Neural cell (in vitro differentiated cells): ENCODE measurements around the gene ME1.

Experiments
- CTCF ChIP-seq: fragments of 450-650 bp; IDR thresholded peaks from 2 replicates; pipeline ENCODE4 v1.5.1; 2014; ENCODE audit warnings: antibody characterized with exemption, mild to moderate bottlenecking, moderate library complexity; ENCODE audit not compliant: poor library complexity, severe bottlenecking
- TF ChIP-seq, protein P1 (sequence below): IDR thresholded peaks from 2 replicates; pipeline ENCODE4 v1.6.1; 2012; ENCODE audit warnings: borderline replicate concordance

DNA sequence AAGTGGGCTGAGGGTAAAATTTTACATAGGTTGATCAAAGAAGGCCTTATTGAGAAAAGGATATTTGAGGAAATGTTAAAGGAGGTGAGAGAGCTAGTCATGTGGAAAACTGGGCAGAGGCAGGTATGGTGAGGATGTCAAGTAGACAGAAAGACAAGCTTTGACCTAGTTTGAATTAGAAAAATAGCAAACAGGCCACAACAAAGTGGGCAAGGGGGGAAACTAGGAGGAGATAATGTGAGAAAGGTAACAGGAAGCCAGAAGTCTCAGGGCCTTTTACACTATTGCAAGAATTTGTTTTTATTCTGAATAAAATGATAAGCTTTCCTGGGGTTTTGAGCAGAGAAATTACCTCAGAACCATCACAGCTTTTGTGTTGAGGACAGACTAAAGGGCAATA lies 122.0 kb downstream of the ME1 start:
- TF ChIP-seq CTCF, result no peak
- TF ChIP-seq, protein P1, sequence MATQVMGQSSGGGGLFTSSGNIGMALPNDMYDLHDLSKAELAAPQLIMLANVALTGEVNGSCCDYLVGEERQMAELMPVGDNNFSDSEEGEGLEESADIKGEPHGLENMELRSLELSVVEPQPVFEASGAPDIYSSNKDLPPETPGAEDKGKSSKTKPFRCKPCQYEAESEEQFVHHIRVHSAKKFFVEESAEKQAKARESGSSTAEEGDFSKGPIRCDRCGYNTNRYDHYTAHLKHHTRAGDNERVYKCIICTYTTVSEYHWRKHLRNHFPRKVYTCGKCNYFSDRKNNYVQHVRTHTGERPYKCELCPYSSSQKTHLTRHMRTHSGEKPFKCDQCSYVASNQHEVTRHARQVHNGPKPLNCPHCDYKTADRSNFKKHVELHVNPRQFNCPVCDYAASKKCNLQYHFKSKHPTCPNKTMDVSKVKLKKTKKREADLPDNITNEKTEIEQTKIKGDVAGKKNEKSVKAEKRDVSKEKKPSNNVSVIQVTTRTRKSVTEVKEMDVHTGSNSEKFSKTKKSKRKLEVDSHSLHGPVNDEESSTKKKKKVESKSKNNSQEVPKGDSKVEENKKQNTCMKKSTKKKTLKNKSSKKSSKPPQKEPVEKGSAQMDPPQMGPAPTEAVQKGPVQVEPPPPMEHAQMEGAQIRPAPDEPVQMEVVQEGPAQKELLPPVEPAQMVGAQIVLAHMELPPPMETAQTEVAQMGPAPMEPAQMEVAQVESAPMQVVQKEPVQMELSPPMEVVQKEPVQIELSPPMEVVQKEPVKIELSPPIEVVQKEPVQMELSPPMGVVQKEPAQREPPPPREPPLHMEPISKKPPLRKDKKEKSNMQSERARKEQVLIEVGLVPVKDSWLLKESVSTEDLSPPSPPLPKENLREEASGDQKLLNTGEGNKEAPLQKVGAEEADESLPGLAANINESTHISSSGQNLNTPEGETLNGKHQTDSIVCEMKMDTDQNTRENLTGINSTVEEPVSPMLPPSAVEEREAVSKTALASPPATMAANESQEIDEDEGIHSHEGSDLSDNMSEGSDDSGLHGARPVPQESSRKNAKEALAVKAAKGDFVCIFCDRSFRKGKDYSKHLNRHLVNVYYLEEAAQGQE, result no peak
